ENCODE measurements around the gene SEC14L1. TPM values are rescaled to one million over a fixed set of nuclear protein-coding genes. Genes with fewer than 3 reads are reported as not detected.

SEC14L1 gene
- total and polyA plus RNA-seq, 8 donors, result 3.2 to 106 (median 43.9) TPM

DNA sequence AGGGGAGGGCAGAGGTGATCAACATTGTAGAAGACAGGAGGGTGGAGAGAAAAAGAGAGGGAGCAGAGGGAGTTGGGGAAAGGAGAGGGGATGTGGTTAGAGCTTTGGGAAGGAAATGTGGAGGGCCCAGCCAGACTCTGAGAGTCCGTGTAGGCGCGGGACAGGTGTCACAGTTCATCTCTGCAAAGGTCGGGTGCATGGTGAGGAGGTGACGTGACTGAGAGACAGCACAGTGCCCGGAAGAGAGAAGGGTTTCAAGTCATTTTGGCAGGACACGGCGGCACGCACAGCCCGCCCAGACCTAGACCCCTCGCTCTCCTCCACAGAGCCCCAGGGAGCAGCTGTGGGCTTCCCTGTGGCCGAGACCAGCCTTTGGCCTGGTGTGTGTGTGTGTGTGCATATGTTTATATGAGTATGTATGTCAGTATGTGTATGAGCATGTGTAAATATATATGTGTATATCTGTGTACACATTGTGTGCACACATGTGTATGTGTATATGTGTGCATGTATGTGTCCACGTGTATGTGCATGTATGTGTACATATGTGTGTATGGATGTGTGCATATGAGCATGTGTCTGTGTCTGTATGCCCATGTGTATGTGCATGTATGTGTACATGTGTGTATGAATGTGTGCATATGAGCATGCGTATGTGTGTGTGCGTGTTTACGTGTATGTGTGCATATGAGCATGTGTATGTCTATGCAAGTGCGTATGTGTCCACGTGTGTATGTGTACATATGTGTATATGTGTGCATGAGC lies 104.6 kb downstream of the SEC14L1 start:
- DNase-seq, result no peak
- intact Hi-C loops (cut with DNase I; ENCODE audit: low total_unique reads), result loop anchor here (5.0 kb wide), 1 partner anchor 163 kb away; no protein-coding TSS in a partner anchor
- no peak for TF ChIP-seq POLR2A (IDR thresholded peaks at IDR 0.05)
- TF ChIP-seq POLR2AphosphoS5 (IDR thresholded peaks at IDR 0.05), result no peak
- TF ChIP-seq, protein P1, sequence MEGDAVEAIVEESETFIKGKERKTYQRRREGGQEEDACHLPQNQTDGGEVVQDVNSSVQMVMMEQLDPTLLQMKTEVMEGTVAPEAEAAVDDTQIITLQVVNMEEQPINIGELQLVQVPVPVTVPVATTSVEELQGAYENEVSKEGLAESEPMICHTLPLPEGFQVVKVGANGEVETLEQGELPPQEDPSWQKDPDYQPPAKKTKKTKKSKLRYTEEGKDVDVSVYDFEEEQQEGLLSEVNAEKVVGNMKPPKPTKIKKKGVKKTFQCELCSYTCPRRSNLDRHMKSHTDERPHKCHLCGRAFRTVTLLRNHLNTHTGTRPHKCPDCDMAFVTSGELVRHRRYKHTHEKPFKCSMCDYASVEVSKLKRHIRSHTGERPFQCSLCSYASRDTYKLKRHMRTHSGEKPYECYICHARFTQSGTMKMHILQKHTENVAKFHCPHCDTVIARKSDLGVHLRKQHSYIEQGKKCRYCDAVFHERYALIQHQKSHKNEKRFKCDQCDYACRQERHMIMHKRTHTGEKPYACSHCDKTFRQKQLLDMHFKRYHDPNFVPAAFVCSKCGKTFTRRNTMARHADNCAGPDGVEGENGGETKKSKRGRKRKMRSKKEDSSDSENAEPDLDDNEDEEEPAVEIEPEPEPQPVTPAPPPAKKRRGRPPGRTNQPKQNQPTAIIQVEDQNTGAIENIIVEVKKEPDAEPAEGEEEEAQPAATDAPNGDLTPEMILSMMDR (IDR thresholded peaks at IDR 0.05), result no peak
- TF ChIP-seq EP300 (IDR thresholded peaks at IDR 0.05), result no peak
- Histone ChIP-seq H3K36me3 (no peaks in the 10 kb centered on the region), H3K4me1 (peaks cover 13 to 20% (median 13%) of the 10 kb centered on the region in 4 donors), H3K27me3 (peaks cover 0 to 16% (median 0%) of the 10 kb centered on the region in 3 donors), H3K9me3 (no peaks in the 10 kb centered on the region), H3K27ac (no peak overlapping the region), H3K4me3 (no peak overlapping the region)
- 73 to 82% (median 77%) methylated on average over 16 to 18 of the region's 18 CpGs for WGBS, 5 donors

DNA sequence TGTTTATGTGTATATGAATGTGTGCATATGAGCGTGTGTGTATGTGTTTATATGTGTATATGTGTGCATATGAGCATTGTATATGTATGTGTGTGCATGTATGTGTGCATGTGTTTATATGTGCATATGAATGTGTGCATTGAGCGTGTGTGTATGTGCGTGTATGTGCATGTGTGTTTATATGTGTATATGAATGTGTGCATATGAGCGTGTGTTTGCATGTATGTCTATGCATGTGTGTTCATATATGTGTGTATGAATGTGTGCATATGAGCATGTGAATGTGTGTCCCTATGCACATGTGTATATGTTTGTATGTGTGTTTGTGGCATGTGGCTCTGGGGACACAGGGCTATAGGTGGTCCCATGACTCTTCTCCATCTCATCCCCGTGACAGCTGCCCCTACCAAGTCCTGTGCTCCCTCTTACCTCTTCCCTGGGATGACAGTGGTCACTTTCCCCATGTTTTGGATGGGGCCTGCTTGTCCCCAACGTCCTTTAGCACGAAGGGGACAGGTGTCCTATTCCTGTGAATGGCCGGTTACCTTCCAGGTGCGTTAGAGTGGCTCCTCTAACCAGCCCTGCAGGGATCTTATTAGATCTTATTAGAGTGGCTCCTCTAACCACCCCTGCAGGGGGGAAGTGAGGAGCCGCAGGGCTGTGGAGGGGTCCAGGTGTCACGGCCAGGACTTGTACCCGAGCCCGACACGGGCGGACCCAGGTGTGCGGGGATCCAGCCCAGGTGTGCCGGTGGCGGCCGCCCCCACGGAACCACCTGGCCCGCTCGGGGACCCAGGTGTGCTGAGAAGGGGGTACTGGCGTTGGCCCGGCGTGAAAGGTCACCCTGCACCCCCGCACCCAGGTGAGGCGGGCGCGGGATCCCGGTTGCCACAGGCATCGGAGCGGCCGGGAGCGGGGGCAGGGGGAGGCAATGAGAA lies 105.6 kb downstream of the SEC14L1 start:
- WGBS, 5 donors, result 22 to 41% (median 30%) methylated on average over 15 to 34 of the region's 34 CpGs
- intact Hi-C loops (cut with DNase I; ENCODE audit: low total_unique reads), result loop anchor here (5.0 kb wide), 1 partner anchor 164 kb away; no protein-coding TSS in a partner anchor
- peak overlapping the region in 4 of 5 donors; percentile 22 to 82 (median 63) for H3K27ac ChIP-seq

DNA sequence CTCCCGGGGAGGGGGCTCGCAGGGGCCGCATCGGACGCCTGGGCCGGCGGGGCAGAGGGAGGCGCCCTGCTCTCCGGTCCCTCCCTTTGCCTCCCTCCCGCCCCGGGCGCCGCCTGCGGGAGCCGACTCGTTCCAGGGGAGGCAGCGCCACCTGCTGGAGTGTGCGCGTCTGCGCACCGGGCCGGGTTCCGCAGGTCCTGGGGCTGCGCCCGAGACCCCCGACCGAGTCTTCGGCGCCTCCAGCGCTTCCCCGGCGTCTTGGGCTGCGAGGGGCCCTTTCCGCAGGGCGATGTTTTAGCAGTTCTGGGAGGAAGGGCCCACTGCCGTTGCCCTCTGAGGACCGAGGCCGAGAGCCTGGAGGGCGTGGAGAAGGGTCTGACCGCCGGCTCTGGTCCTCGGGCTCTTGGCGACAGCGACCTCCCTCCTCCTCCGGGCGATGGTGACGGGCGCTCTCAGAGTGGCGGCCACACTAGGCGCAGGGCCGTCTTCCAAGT lies 106.3 kb downstream of the SEC14L1 start:
- TF ChIP-seq, protein P1 (IDR thresholded peaks at IDR 0.05), result peak in 6 of 7 experiments; percentile 67 to 99 (median 97)
- no peak for TF ChIP-seq POLR2A (IDR thresholded peaks at IDR 0.05)
- peak in 1 of 3 donors; percentile 31 for TF ChIP-seq POLR2AphosphoS5 (IDR thresholded peaks at IDR 0.05)
- no peak for TF ChIP-seq EP300 (IDR thresholded peaks at IDR 0.05)
- intact Hi-C loops (cut with DNase I; ENCODE audit: low total_unique reads), result loop anchor here (5.0 kb wide), 1 partner anchor 165 kb away; no protein-coding TSS in a partner anchor

More for the DNA sequence above, 105.6 kb downstream of the SEC14L1 start:
- H3K9me3 ChIP-seq, result no peaks in the 10 kb centered on the region
- no peak for DNase-seq
- peaks cover 13 to 20% (median 13%) of the 10 kb centered on the region in 4 donors for H3K4me1 ChIP-seq
- H3K4me3 ChIP-seq, result peak overlapping the region; percentile 52 to 64 (median 58)
- no peaks in the 10 kb centered on the region for H3K36me3 ChIP-seq
- peaks cover 0 to 16% (median 0%) of the 10 kb centered on the region in 3 donors for H3K27me3 ChIP-seq
- no peak for TF ChIP-seq EP300 (IDR thresholded peaks at IDR 0.05)
- TF ChIP-seq, protein P1 (IDR thresholded peaks at IDR 0.05), result no peak
- no peak for TF ChIP-seq POLR2A (IDR thresholded peaks at IDR 0.05)
- no peak for TF ChIP-seq POLR2AphosphoS5 (IDR thresholded peaks at IDR 0.05)

More for the DNA sequence above, 106.3 kb downstream of the SEC14L1 start:
- peak; percentile 89 to 94 for DNase-seq
- Histone ChIP-seq H3K9me3 (no peaks in the 10 kb centered on the region), H3K36me3 (no peaks in the 10 kb centered on the region), H3K27ac (peak overlapping the region in 4 of 5 donors; percentile 22 to 82 (median 63)), H3K4me3 (peak overlapping the region; percentile 52 to 64 (median 58)), H3K27me3 (peaks cover 0 to 16% (median 0%) of the 10 kb centered on the region in 3 donors), H3K4me1 (peaks cover 12 to 19% (median 13%) of the 10 kb centered on the region in 4 donors)
- WGBS, 5 donors, result 0 to 1% (median 1%) methylated on average over 14 to 51 of the region's 51 CpGs
